Measurements from ENCODE around the gene GPR142.
"Not testable (repeated sequence)": the region's sequence is repeated elsewhere in the genome, so short reads cannot be mapped to it uniquely, and the experiment has no call there.

Gene GPR142

DNA sequence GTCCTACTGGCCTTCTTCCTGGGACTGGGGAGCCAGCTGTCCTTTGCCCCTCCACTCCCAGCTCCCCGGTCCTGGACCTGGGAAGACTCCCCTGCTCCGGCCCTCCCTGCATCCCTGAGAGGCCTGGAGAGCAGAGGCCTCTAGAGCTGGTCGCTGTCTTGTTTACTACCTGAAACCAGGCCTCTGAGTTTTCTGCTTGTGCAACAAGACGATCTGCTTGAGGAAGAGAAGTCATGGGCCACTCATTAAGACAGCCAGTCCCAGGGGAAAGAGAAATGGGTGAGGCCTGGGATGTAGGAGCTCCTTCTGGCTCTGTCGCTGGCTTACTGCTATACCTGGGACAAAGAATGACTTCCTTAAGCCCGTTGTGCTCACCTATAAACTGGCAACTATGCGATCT lies 34.7 kb downstream of the GPR142 start:
- no peaks in the 10 kb centered on the region for H3K9me3 ChIP-seq (ENCODE audit: severe bottlenecking)
- DNase-seq = no peak
- H3K4me3 ChIP-seq (ENCODE audit: low read depth, low read length) = no peak overlapping the region
- no peak for TF ChIP-seq CTCF (IDR thresholded peaks at IDR 0.05; ENCODE audit: low read depth, low read length)
- no peak overlapping the region for H3K27ac ChIP-seq
- H3K27me3 ChIP-seq (ENCODE audit: insufficient read depth, low read depth, severe bottlenecking) = no peaks in the 10 kb centered on the region
- H3K36me3 ChIP-seq = no peaks in the 10 kb centered on the region

GRCh38 chr17:74403512-74404137 lies 36.3 kb downstream of the GPR142 start:
- Histone ChIP-seq H3K4me3 (ENCODE audit: low read depth, low read length) (no peak overlapping the region), H3K9me3 (ENCODE audit: severe bottlenecking) (no peaks in the 10 kb centered on the region), H3K27ac (no peak overlapping the region), H3K27me3 (ENCODE audit: insufficient read depth, low read depth, severe bottlenecking) (no peaks in the 10 kb centered on the region), H3K36me3 (no peaks in the 10 kb centered on the region)
- TF ChIP-seq CTCF (IDR thresholded peaks at IDR 0.05; ENCODE audit: low read depth, low read length) = no peak
- no peak for DNase-seq

- no peak for DNase-seq
- TF ChIP-seq CTCF (IDR thresholded peaks at IDR 0.05; ENCODE audit: low read depth, low read length) = no peak
- no peak overlapping the region for H3K4me3 ChIP-seq (ENCODE audit: low read depth, low read length)
- H3K36me3 ChIP-seq = no peaks in the 10 kb centered on the region
- H3K9me3 ChIP-seq (ENCODE audit: severe bottlenecking) = no peaks in the 10 kb centered on the region
- H3K27ac ChIP-seq = no peak overlapping the region
- H3K27me3 ChIP-seq (ENCODE audit: insufficient read depth, low read depth, severe bottlenecking) = no peaks in the 10 kb centered on the region
Observed at GRCh38 chr17:74404218-74404617, 36.9 kb downstream of the GPR142 start.

GRCh38 chr17:74404789-74405188 lies 37.5 kb downstream of the GPR142 start:
- no peaks in the 10 kb centered on the region for H3K27me3 ChIP-seq (ENCODE audit: insufficient read depth, low read depth, severe bottlenecking)
- H3K9me3 ChIP-seq (ENCODE audit: severe bottlenecking) = no peaks in the 10 kb centered on the region
- H3K27ac ChIP-seq = no peak overlapping the region
- no peaks in the 10 kb centered on the region for H3K36me3 ChIP-seq
- no peak overlapping the region for H3K4me3 ChIP-seq (ENCODE audit: low read depth, low read length)
- TF ChIP-seq CTCF (IDR thresholded peaks at IDR 0.05; ENCODE audit: low read depth, low read length) = no peak
- DNase-seq = no peak

DNA sequence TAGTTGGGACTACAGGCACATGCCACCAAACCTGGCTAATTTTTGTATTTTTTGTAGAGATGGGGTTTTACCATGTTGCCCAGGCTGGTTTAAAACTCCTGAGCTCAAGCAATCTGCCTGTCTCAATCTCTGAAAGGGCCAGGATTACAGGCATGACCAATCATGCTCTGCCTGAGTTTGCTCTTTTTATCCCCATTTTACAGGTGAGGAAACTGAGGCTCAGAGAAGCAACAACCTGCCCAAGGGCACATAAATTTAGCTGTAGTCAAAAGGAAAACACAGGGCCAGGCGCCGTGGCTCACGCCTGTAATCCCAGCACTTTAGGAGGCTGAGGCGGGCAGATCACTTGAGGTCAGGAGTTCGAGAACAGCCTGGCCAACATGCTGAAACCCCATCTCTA lies 38.0 kb downstream of the GPR142 start:
- H3K36me3 ChIP-seq; H3K4me3 ChIP-seq (ENCODE audit: low read depth, low read length); H3K27ac ChIP-seq; H3K9me3 ChIP-seq (ENCODE audit: severe bottlenecking); H3K27me3 ChIP-seq (ENCODE audit: insufficient read depth, low read depth, severe bottlenecking); DNase-seq: not testable (repeated sequence)

GRCh38 chr17:74407384-74407783 lies 40.1 kb downstream of the GPR142 start:
- no peaks in the 10 kb centered on the region for H3K36me3 ChIP-seq
- no peak for DNase-seq
- no peaks in the 10 kb centered on the region for H3K9me3 ChIP-seq (ENCODE audit: severe bottlenecking)
- H3K27ac ChIP-seq = no peak overlapping the region
- H3K4me3 ChIP-seq (ENCODE audit: low read depth, low read length) = no peak overlapping the region
- no peaks in the 10 kb centered on the region for H3K27me3 ChIP-seq (ENCODE audit: insufficient read depth, low read depth, severe bottlenecking)
- TF ChIP-seq CTCF (IDR thresholded peaks at IDR 0.05; ENCODE audit: low read depth, low read length) = no peak
